IPS DF 4.7 (cell line): Measurements from ENCODE around the gene AWAT1.
"Not testable (repeated sequence)": the region's sequence is repeated elsewhere in the genome, so short reads cannot be mapped to it uniquely, and the experiment has no call there.

Source experiments
- DNase-seq: peaks from one replicate; pipeline ENCODE4 v3.0.0-alpha.2; 2013; ENCODE audit warnings: low spot score; ENCODE audit errors: extremely low read depth

Gene AWAT1

GRCh38 chrX:70260104-70260503, 25.6 kb downstream of the AWAT1 start, which contains the start of gene P2RY4:
Gene P2RY4, minus strand, starts transcription at chrX:70260204. Its CDS starts 580 bp downstream, at chrX:70259624.
- no peak for DNase-seq

GRCh38 chrX:70262952-70263567, 28.6 kb downstream of the AWAT1 start:
- peak; percentile 36 for DNase-seq

- DNase-seq: no peak
These were observed 30.3 kb downstream of the AWAT1 start for GRCh38 chrX:70264784-70265183.

- DNase-seq: no peak
These were observed 33.6 kb downstream of the AWAT1 start, which contains the start of gene ARR3 for GRCh38 chrX:70268034-70268433. Gene ARR3, plus strand, starts transcription at chrX:70268334. Its CDS starts 1,052 bp downstream, at chrX:70269386.

- not testable (repeated sequence) for DNase-seq
These were observed 39.6 kb downstream of the AWAT1 start for GRCh38 chrX:70274029-70274428.

- DNase-seq: no peak
These were observed 44.6 kb downstream of the AWAT1 start for GRCh38 chrX:70279081-70279480.

- DNase-seq: no peak
These were observed 46.1 kb downstream of the AWAT1 start for GRCh38 chrX:70280573-70280972.

GRCh38 chrX:70281951-70282350, 47.5 kb downstream of the AWAT1 start, which contains the start of gene RAB41:
Gene RAB41, plus strand, starts transcription at chrX:70282172. Its CDS starts 46 bp downstream, at chrX:70282218.
- DNase-seq: no peak

- DNase-seq: no peak
These were observed 54.8 kb downstream of the AWAT1 start for GRCh38 chrX:70289168-70289792.
